ENCODE results near the gene OPA1. TPM values are rescaled to one million over a fixed set of nuclear protein-coding genes. Genes with fewer than 3 reads are reported as not detected.

Gene OPA1
- total RNA-seq, 1 experiment from 2014 or later, result 75.4 TPM

- Histone ChIP-seq H3K56ac (ENCODE audit: insufficient read length, low read depth, low read length) (no peak overlapping the region), H2BK15ac (ENCODE audit: low read depth, low read length) (no peak overlapping the region), H2BK12ac (ENCODE audit: insufficient read length, low read depth, low read length) (no peak overlapping the region), H3T11ph (ENCODE audit: low read length) (no peak overlapping the region), H4K5ac (ENCODE audit: insufficient read length, low read depth, low read length) (no peak overlapping the region), H4K20me1 (ENCODE audit: control insufficient read depth, insufficient read depth, insufficient read length) (no peaks in the 10 kb centered on the region), H3K4me1 (ENCODE audit: insufficient read depth, low read length) (no peaks in the 10 kb centered on the region), H2AFZ (ENCODE audit: low read length) (no peak overlapping the region), H3K9ac (ENCODE audit: extremely low read depth, insufficient read length, low read length) (no peak overlapping the region), H4K8ac (replicated peaks; ENCODE audit: insufficient read length, low read depth, low read length) (no peak overlapping the region), H3K79me1 (ENCODE audit: insufficient read depth, low read depth, low read length, poor library complexity, severe bottlenecking) (no peaks in the 10 kb centered on the region), H3K27ac (ENCODE audit: insufficient read length, low read depth, low read length) (no peak overlapping the region), H3K23ac (ENCODE audit: insufficient read length, low read depth, low read length) (no peak overlapping the region), H3K14ac (ENCODE audit: insufficient read depth, low read length) (no peak overlapping the region), H2BK120ac (ENCODE audit: low read depth, low read length, poor library complexity, severe bottlenecking) (no peak overlapping the region), H3K9me3 (ENCODE audit: control insufficient read depth, low read depth, low read length) (no peaks in the 10 kb centered on the region), H3K4me2 (ENCODE audit: insufficient read depth, insufficient read length, low read length) (no peak overlapping the region), H3K27me3 (ENCODE audit: insufficient read depth, low read length) (no peaks in the 10 kb centered on the region), H3K18ac (ENCODE audit: insufficient read length, low read depth, low read length) (no peak overlapping the region), H2BK5ac (ENCODE audit: insufficient read length, low read length) (no peak overlapping the region), H2BK20ac (ENCODE audit: low read depth, low read length, poor library complexity, severe bottlenecking) (no peak overlapping the region), H3K79me2 (ENCODE audit: insufficient read depth, low read length) (no peaks in the 10 kb centered on the region), H3K4ac (ENCODE audit: low read depth, low read length) (no peak overlapping the region), H3K23me2 (ENCODE audit: insufficient read length, low read depth, low read length, poor library complexity, severe bottlenecking) (no peaks in the 10 kb centered on the region), H2AK5ac (ENCODE audit: insufficient read length, low read length) (no peak overlapping the region), H4K91ac (ENCODE audit: insufficient read length, low read depth, low read length) (no peak overlapping the region)
- peak; percentile 54 for DNase-seq
- TF ChIP-seq CTCF (conservative IDR thresholded peaks at IDR 0.05), result peak; percentile 50; the same call in 2 of the 3 replicates
- Mint-ChIP-seq H3K9me3 (no peaks in the 10 kb centered on the region), H3K4me3 (no peak overlapping the region), H3K27me3 (ENCODE audit: low read depth) (no peaks in the 10 kb centered on the region), H3K36me3 (ENCODE audit: insufficient read depth in 1 of 3, low read depth in 3 of 3) (no peaks in the 10 kb centered on the region), H3K27ac (no peak overlapping the region), H3K4me1 (no peaks in the 10 kb centered on the region)
- WGBS (ENCODE audit: extremely low coverage, insufficient read length, low lambda C conversion rate), result no CpG with 5 or more reads among the region's 1 CpG
These were observed 29.0 kb upstream of the OPA1 start for GRCh38 chr3:193564012-193564411.
